ENCODE measurements around the gene FXN.

DNA sequence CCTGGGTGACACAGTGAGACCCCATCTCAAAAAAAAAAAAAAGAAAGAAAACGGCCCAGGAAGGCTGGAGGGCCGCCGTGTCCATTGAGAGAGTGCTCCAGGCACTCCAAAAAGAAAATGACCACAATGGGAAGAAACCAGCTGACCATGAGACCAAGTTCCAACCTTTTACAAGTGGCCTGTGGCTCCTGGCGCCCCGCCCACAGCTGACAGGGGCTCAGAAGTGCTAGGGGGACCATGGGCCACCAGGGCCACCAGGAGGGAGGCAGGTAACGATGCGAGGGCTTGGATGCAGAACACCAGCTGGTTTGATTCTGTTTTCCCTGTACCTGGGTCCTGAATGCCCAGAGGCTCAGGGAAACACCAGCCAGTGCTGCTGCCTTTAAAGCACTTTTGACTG lies 34.6 kb downstream of the FXN start:
- TF ChIP-seq, protein P1, sequence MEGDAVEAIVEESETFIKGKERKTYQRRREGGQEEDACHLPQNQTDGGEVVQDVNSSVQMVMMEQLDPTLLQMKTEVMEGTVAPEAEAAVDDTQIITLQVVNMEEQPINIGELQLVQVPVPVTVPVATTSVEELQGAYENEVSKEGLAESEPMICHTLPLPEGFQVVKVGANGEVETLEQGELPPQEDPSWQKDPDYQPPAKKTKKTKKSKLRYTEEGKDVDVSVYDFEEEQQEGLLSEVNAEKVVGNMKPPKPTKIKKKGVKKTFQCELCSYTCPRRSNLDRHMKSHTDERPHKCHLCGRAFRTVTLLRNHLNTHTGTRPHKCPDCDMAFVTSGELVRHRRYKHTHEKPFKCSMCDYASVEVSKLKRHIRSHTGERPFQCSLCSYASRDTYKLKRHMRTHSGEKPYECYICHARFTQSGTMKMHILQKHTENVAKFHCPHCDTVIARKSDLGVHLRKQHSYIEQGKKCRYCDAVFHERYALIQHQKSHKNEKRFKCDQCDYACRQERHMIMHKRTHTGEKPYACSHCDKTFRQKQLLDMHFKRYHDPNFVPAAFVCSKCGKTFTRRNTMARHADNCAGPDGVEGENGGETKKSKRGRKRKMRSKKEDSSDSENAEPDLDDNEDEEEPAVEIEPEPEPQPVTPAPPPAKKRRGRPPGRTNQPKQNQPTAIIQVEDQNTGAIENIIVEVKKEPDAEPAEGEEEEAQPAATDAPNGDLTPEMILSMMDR (conservative IDR thresholded peaks at IDR 0.05; ENCODE audit: low read depth, low read length) = no peak
- TF ChIP-seq EZH2phosphoT487 (IDR thresholded peaks at IDR 0.05; ENCODE audit: borderline replicate concordance, low read length) = no peak
